Colonic mucosa (tissue), 4 donors: ENCODE measurements around the gene SIX3. TPM values are rescaled to one million over a fixed set of nuclear protein-coding genes. Genes with fewer than 3 reads are reported as not detected.

Experiments used
- DNase-seq: peaks from one replicate; pipeline ENCODE4 v3.0.0-alpha.2; 2020
- H3K27ac ChIP-seq: fragments of 200-600 bp; one replicate; pipeline ENCODE4 v1.8.0; 2021
- H3K27me3 ChIP-seq: fragments of 200-600 bp; one replicate; pipeline ENCODE4 v1.8.0; 2021
- H3K36me3 ChIP-seq: fragments of 200-600 bp; one replicate; pipeline ENCODE4 v1.8.0; 2021
- H3K4me1 ChIP-seq: fragments of 200-600 bp; one replicate; pipeline ENCODE4 v1.8.0; 2021; ENCODE audit warnings: mild to moderate bottlenecking
- H3K4me3 ChIP-seq: fragments of 200-600 bp; one replicate; pipeline ENCODE4 v1.8.0; 2021
- H3K9ac ChIP-seq, 2 donors: one replicate each; pipeline ENCODE4 v1.7.0; 2013; ENCODE audit warnings: control low read depth in 2 of 2, low read depth in 2 of 2, low read length in 2 of 2
- H3K9me3 ChIP-seq: fragments of 200-600 bp; one replicate; pipeline ENCODE4 v1.8.0; 2021
- CTCF ChIP-seq: fragments of 200-600 bp; IDR thresholded peaks from one replicate; pipeline ENCODE4 v1.8.0; 2022; ENCODE audit warnings: antibody characterized with exemption, mild to moderate bottlenecking
- intact Hi-C: fragments of 100-400 bp; cut with DNase I; formaldehyde crosslinking; loops from one replicate; pipeline ENCODE4 v1.14.1; 2022
- total RNA-seq, 2 donors: library from RNA; stranded (reverse); fragmentation: NEBNext Ultra II Directional in 1 of 2; extraction: Animal tissue kit (Norgen Biotek cat#: 25700) in 1 of 2; gene quantifications; one replicate each; pipeline ENCODE4 v1.2.1, GENCODE V29; 2021
- donor health status: healthy.
- donor health status: DM: no; HTN: no; CAD: no.
- donor health status: DM: no; HTN: no; CAD: no.

SIX3 gene
- total RNA-seq, 2 donors from 2014 or later, result not detected

GRCh38 chr2:44942304-44943030 is 965 bp downstream of the SIX3 start:
- intact Hi-C loops, result loop anchor here (10.0 kb wide), 1 partner anchor 138 kb away; no protein-coding TSS in a partner anchor
- no peaks in the 10 kb centered on the region for H3K9me3 ChIP-seq
- H3K4me3 ChIP-seq, result peak overlapping the region; percentile 10
- no peaks in the 10 kb centered on the region for H3K36me3 ChIP-seq
- peaks cover 4% of the 10 kb centered on the region for H3K4me1 ChIP-seq
- peaks cover 80% of the 10 kb centered on the region for H3K27me3 ChIP-seq
- TF ChIP-seq CTCF, result no peak
- no peak overlapping the region for H3K9ac ChIP-seq
- DNase-seq, result no peak
- H3K27ac ChIP-seq, result no peak overlapping the region

- peak overlapping the region; percentile 10 for H3K4me3 ChIP-seq
- DNase-seq, result no peak
- H3K27ac ChIP-seq, result no peak overlapping the region
- intact Hi-C loops, result loop anchor here (10.0 kb wide), 1 partner anchor 138 kb away; no protein-coding TSS in a partner anchor
- H3K36me3 ChIP-seq, result no peaks in the 10 kb centered on the region
- no peaks in the 10 kb centered on the region for H3K9me3 ChIP-seq
- peaks cover 4% of the 10 kb centered on the region for H3K4me1 ChIP-seq
- H3K27me3 ChIP-seq, result peaks cover 73% of the 10 kb centered on the region
- H3K9ac ChIP-seq, result no peak overlapping the region
- no peak for TF ChIP-seq CTCF
Observed at GRCh38 chr2:44943031-44943692, 1.7 kb downstream of the SIX3 start.

- H3K36me3 ChIP-seq, result no peaks in the 10 kb centered on the region
- no peak overlapping the region for H3K27ac ChIP-seq
- intact Hi-C loops, result loop anchor here (10.0 kb wide), 1 partner anchor 139 kb away; no protein-coding TSS in a partner anchor
- no peak for TF ChIP-seq CTCF
- no peaks in the 10 kb centered on the region for H3K9me3 ChIP-seq
- no peak for DNase-seq
- H3K9ac ChIP-seq, result no peak overlapping the region
- H3K4me3 ChIP-seq, result no peak overlapping the region
- H3K27me3 ChIP-seq, result peaks cover 70% of the 10 kb centered on the region
- peaks cover 4% of the 10 kb centered on the region for H3K4me1 ChIP-seq
Observed at GRCh38 chr2:44943693-44944101, 2.2 kb downstream of the SIX3 start.

GRCh38 chr2:44944102-44944951 is 2.8 kb downstream of the SIX3 start:
- H3K4me1 ChIP-seq, result no peaks in the 10 kb centered on the region
- no peaks in the 10 kb centered on the region for H3K36me3 ChIP-seq
- peaks cover 70% of the 10 kb centered on the region for H3K27me3 ChIP-seq
- H3K27ac ChIP-seq, result no peak overlapping the region
- DNase-seq, result no peak
- no peaks in the 10 kb centered on the region for H3K9me3 ChIP-seq
- TF ChIP-seq CTCF, result no peak
- H3K9ac ChIP-seq, result no peak overlapping the region
- H3K4me3 ChIP-seq, result no peak overlapping the region
- intact Hi-C loops, result loop anchor here (10.0 kb wide), 1 partner anchor 140 kb away; no protein-coding TSS in a partner anchor

- intact Hi-C loops, result loop anchor here (10.0 kb wide), 1 partner anchor 140 kb away; no protein-coding TSS in a partner anchor
- TF ChIP-seq CTCF, result no peak
- H3K4me3 ChIP-seq, result no peak overlapping the region
- DNase-seq, result no peak
- no peaks in the 10 kb centered on the region for H3K36me3 ChIP-seq
- no peak overlapping the region for H3K9ac ChIP-seq
- H3K9me3 ChIP-seq, result no peaks in the 10 kb centered on the region
- H3K27ac ChIP-seq, result no peak overlapping the region
- no peaks in the 10 kb centered on the region for H3K4me1 ChIP-seq
- peaks cover 67% of the 10 kb centered on the region for H3K27me3 ChIP-seq
Observed at GRCh38 chr2:44944952-44945612, 3.6 kb downstream of the SIX3 start.
